ENCODE measurements around the gene HES2.
"Not testable (repeated sequence)": the region's sequence is repeated elsewhere in the genome, so short reads cannot be mapped to it uniquely, and the experiment has no call there.

Gene HES2

DNA sequence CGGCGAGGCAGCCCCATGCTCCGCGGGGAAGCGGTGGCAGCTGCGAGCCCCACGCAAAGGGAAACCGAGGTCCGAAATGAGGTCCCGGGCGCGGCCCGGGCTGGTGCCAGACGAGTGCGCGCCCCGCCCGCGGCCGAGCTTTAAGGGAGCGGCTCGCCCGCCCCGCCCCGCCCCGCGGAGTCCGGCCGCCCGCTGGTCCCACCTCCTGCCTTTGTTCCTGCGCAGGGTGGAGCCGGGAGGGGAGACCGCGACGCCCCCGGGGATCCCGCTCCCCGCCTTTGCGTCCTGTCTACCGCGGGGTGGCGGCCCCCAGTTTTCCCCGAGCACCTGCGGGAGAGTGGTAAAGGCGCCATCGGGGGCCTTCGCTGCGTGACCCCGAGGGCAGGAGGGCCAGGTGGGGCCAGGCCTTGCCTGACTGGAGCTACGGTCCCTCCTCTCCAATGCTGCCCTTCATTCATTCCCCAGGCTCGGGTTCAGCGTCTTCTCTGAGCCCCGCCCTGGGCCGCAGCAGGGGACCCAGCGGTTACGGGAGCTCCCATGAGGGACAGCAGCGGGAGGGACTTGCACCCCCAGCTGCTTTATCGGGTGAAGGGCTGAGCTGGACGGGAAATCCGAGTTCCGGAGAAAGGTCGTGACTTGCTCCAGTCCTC is at the start of gene HES2:
Gene HES2 (minus strand): TSS at position 116 of the 650 bp plus-strand sequence. CDS start 99 bp downstream, at position 17.
- DNase-seq, result no peak

DNA sequence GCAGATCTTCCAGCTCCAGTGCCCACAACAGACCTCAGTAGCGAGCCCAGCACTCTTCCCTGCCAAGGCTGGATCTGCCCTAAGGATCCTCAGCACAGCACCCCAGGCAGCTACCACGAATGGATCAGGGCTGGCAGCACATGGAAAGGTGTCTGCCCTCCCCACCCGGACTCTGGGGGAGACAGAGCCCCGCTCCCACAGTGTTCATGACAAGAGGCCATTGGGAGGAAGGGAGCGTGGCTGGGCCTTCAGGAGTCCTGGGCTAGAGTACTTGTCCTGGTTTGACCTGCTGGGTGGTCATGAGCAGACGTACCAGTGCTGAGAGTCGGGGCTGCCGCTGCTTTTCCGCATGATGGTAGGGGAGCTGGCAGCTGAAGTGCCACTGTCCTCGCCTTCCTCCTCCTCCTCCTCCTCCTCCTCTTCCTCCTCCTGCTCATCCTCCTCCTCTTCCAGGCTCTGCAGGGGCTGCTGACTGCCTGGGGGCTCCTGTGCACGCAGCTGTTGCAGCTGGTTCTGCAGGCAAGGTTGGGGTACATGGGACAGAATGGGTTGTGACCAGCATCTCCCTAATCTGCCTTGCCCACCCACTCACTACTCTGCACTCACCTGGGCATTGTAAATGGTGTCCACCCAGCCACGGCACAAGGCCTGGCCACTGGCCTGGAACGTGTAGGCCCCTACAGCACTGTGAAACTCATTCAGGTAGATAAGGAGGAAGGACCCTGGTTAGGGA is 49.2 kb upstream of the HES2 start:
- no peak for DNase-seq

- no peak for DNase-seq
Observed at GRCh38 chr1:6467744-6468688, 48.3 kb upstream of the HES2 start.

GRCh38 chr1:6467224-6467623 is 47.5 kb upstream of the HES2 start:
- DNase-seq, result no peak

DNA sequence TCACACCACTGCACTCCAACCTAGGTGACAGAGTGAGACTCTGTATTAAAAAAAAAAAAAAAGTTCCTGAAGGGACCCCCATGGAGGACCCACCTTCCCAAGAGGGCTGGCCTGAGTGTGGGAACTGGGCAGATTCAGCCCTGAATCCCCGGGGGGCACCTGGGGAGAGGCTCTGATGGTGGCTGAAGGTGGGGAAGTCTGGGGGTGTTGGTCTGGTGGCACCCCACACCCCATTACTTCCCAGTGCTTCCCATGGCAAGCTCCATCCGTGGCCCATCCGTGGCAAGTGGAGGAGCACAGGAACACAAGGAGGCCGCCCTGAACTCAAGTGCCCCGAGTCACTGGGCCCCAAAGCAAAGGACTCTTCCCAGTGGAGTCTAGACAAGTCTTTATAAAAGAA is 47.0 kb upstream of the HES2 start:
- no peak for DNase-seq

GRCh38 chr1:6466023-6466422 is 46.3 kb upstream of the HES2 start, which contains the start of gene TNFRSF25:
TNFRSF25 (minus strand) TSS chr1:6466173; CDS start chr1:6466107, 66 bp downstream.
- DNase-seq, result no peak

- no peak for DNase-seq
Observed at GRCh38 chr1:6465461-6466005, 45.8 kb upstream of the HES2 start.

DNA sequence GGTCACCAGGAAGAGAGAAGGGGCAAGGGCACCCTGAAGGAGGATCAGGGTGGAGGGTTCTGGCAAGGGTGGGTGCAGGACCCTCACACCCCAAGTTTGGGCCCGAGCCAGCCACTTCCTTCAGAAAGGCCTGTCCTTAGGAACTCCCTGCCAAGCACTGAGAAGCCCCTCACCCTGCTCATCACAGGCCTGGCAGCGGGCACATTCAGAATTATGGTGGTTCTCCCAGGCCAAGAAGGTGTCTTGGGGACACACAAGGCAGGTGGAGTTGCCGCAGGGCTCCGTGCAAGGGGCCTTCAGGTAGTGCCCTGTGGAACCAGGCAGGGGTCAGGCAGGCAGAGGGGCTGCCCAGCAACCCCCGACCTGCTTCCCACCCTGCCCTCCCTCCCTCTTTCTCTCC is 45.2 kb upstream of the HES2 start:
- DNase-seq, result no peak

- DNase-seq, result no peak
Observed at GRCh38 chr1:6464514-6464836, 44.8 kb upstream of the HES2 start.

DNA sequence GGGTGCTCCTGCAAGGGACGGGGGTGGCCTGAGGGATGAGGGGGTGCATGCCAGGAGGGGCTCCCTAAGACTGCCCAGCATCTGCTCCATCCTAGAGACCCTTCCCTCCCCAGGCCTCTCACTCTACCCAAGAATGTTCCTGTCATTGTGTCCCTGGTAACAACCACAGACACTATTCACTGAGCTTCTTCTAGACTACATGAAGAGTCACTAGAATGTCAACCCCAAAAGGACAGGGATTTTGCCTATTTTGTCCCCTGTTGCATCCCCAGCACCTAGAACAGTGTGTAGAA is 43.3 kb upstream of the HES2 start:
- DNase-seq, result no peak

DNA sequence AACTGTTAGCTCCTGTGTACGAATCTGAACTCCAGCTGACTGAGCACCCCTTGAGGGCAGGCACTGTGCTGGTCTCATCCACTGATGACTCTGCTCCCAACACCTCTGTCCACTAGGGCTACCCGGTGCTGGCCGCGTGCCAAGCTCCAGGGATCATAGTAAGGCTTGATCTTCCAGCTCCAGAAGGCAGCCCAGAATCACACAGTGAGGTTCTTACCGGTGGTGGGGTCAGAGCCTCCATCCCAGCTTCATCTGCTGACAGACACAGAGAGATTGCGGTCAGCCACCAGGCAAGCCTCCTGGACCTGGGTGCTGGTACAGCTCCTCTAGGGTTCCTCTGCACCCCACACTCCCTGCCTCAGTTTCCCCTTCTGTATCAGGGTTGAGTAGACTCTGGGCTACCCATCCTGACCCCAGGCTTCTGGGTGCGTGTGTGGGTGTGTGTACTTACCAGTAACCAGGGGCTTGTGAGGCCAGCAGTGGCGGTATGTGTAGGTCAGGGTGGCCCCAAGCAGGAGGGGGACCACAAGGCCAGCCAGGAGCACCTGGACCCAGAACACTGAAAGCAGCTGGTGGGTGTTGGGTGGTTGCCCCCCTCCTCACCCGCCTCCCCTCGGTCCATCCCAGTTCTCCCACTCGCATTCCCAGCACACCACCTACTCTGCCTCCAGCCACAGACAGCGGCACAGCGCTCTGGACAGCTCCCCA is 42.8 kb upstream of the HES2 start:
- DNase-seq, result no peak

GRCh38 chr1:6461538-6462411 is 42.1 kb upstream of the HES2 start:
- no peak for DNase-seq

DNA sequence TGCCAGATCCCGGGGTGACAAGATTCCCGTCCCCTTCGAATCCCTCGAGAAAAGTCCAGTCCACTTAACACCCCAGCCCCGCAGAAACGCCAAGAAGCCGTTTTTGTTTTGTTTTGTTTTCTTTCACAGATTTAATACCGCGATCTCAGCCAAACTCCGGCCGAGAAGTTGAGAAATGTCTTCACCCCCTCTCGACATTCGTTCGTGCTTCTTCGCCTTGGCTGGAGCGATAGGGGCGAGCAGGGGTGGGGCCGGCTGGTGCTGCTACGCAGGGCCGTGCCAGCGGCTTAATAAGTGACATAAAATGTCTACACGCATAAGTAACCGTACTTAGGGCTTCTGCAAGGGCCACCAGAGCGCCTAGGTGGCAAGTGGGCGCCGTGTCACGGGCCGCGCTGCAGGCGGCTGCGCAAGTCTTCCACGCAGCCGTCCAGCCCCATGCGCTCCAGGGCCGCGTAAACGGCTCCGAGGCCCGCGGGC is 41.4 kb upstream of the HES2 start:
- no peak for DNase-seq

DNA sequence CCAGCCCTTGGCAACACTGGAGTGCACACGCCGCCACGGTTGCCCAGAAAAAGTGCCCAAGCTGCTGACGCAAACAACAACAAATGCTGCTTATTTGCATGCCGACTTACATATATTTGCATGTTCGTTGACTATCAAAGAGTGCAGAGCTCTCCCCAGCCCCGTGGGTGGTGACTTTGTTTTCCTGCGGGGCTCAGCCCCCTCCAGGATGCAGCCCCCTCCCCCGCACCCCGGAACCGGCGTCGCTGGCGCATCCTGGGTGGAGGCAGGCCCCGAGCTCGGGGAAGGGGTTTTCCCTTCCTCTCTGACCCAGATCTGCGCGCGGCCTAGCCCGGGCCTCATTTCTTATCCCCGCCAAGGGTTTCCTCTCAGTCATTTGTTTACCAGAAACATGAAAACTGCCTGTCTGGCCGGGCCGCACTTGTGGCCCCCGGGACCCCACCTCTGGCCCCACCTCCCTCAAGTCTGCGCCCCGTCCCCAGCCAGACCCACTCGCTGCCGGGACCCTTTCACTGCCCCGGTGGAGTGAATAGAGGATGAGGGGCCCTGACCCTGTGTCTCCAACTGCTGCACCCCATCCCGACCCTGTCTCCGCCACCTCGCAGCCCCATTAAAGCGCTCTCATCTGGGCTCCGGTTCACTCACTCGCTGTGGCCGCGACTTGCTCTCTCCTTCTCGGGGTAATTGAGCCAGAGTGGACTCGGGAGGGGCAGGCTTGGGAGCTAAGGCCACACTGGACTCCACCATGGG is 40.8 kb upstream of the HES2 start:
- DNase-seq, result no peak

GRCh38 chr1:6459850-6460265 is 40.1 kb upstream of the HES2 start:
- DNase-seq, result no peak

DNA sequence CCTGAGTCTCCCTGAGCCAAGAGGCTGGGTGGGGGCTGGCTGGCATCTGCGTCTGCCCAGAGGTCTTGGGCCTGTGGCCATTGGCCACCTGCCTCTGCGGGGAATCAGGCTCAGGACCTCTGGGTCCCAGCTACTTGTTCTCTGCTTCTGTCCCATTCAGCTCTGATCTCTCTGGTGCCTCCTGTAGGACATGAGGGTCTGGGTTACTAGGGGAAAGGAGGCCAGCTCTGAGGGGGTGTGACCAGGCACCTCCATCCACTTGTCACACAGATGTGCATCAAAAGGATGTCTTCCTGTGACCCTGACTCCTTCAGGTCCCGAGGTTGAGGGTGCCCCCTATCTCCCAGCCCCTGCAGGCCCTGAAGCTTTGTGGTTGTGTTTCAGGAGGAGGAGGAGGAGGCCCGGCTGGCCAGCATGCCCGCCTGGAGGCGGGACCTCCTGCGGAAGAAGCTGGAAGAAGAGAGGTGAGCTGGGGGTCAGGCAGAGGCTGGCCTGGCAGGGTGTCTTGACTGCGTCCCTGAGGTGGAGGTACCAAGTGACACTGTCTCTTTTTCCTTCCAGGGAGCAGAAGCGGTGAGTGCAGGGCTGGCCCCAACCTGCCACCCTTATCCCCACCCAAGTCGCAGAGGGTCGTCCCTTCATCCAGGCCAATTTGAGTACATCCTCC is 37.2 kb upstream of the HES2 start:
- no peak for DNase-seq

GRCh38 chr1:6455752-6456520 is 36.2 kb upstream of the HES2 start:
- not testable (repeated sequence) for DNase-seq

GRCh38 chr1:6454856-6455751 is 35.4 kb upstream of the HES2 start:
- DNase-seq, result no peak

Data from NCI-H1694 treated with DMSO at 0.1 percent for 48 hours (cell line).